BLaER1 (cell line): ENCODE results near the gene GRIK5.
"Not testable (repeated sequence)": the region's sequence is repeated elsewhere in the genome, so short reads cannot be mapped to it uniquely, and the experiment has no call there.

ENCODE experiments used
- H3K27ac ChIP-seq: shearing (Covaris generic); formaldehyde crosslinking; 2 replicates; pipeline ENCODE4 v1.8.1; 2022
- H3K27me3 ChIP-seq: shearing (Covaris generic); formaldehyde crosslinking; 2 replicates; pipeline ENCODE4 v1.8.1; 2022
- H3K36me3 ChIP-seq: shearing (Covaris generic); formaldehyde crosslinking; 2 replicates; pipeline ENCODE4 v1.8.1; 2022
- H3K4me1 ChIP-seq: shearing (Covaris generic); formaldehyde crosslinking; 2 replicates; pipeline ENCODE4 v1.8.1; 2022
- H3K4me2 ChIP-seq: shearing (Covaris generic); formaldehyde crosslinking; 2 replicates; pipeline ENCODE4 v1.8.1; 2022
- H3K4me3 ChIP-seq: shearing (Covaris generic); formaldehyde crosslinking; 2 replicates; pipeline ENCODE4 v1.8.1; 2022
- H3K9ac ChIP-seq: shearing (Covaris generic); formaldehyde crosslinking; 2 replicates; pipeline ENCODE4 v1.8.1; 2022
- H3K9me3 ChIP-seq: shearing (Covaris generic); formaldehyde crosslinking; 2 replicates; pipeline ENCODE4 v1.8.1; 2022
- H4K20me1 ChIP-seq: shearing (Covaris generic); formaldehyde crosslinking; 2 replicates; pipeline ENCODE4 v1.8.1; 2022
- Cebpa-rat ChIP-seq: shearing (Covaris generic); IDR thresholded peaks from 2 replicates; pipeline ENCODE4 v1.8.1; 2022

The GRIK5 gene

DNA sequence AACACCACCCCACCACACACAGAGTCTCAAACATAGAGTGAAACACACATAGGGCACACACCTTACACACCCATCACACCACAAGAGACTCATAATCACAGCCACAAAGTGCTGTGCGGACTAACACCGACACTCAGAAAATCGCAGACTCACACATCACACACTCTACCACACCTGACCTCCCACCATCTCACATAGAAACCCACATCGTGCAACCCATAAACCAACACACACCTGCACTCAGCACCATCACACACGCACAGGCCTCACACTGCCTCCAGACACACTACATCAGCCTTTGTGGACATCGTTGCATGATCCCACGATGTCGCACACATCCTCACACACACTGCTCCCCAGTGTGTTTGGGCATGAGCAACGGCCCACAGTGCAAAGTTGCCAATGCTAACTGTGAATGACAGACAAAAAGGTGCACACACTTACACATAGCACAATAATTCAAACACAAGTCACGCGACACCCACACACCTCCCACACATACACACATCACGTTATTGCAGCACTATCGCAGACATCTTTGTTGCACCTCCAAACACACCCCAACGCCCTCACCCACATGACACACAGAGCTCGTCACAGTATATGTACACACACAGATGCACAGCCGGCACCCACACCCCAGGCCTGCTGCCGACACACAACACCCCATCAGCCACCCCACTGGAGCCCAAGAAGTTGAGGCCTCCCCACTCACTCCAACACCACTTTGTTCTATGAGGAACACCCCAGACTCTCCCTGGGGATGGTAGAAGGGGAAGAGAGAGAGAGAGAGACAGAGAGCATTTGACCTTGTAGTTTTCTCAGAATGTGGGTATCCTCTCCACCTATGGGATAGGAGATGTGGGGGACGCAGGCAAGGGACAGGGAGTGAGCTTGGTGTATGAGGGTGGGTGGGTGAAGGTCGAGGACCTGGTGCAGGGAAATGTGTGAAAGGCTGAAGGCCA is 74.7 kb downstream of the GRIK5 start:
- Histone ChIP-seq H3K27ac (peak overlapping the region; percentile 10; the same call in 1 of the 2 replicates), H3K36me3 (peaks cover under 1% of the 10 kb centered on the region), H3K27me3 (peaks cover 6% of the 10 kb centered on the region), H3K9ac (no peak overlapping the region), H3K4me2 (peak overlapping the region; percentile 100), H3K4me1 (peaks cover 56% of the 10 kb centered on the region), H3K9me3 (no peaks in the 10 kb centered on the region), H4K20me1 (peaks cover 21% of the 10 kb centered on the region), H3K4me3 (peak overlapping the region; percentile 77; the same call in 1 of the 2 replicates)
- no peak for TF ChIP-seq Cebpa-rat

DNA sequence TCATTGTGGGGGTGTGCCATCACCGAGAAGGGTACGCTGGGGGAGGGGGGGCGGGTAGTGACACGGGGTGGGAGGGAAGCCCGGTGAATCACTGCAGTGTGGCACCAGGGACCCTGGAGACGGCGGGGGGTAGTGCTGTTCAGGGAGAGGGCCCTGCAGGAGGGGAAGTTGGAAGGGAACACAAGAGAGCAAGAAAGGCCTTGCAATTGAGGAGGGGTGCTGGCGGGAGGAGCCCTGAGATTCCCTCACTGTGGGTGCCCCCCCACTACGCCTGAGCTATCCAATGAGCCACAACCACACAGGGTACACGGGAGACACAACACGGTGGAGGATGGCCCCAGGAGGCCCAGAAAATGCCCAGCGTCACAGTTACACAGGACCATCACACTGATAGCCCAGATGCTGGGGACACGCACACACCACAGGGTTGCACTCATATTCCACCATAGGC is 75.5 kb downstream of the GRIK5 start:
- Histone ChIP-seq H3K4me1 (peaks cover 49% of the 10 kb centered on the region), H3K4me3 (peak overlapping the region; percentile 77), H3K27ac (peak overlapping the region; percentile 10; the same call in 1 of the 2 replicates), H3K36me3 (peaks cover 6% of the 10 kb centered on the region), H3K9me3 (no peaks in the 10 kb centered on the region), H3K9ac (no peak overlapping the region), H3K27me3 (peaks cover under 1% of the 10 kb centered on the region), H4K20me1 (peaks cover 27% of the 10 kb centered on the region), H3K4me2 (peak overlapping the region; percentile 100)
- no peak for TF ChIP-seq Cebpa-rat

DNA sequence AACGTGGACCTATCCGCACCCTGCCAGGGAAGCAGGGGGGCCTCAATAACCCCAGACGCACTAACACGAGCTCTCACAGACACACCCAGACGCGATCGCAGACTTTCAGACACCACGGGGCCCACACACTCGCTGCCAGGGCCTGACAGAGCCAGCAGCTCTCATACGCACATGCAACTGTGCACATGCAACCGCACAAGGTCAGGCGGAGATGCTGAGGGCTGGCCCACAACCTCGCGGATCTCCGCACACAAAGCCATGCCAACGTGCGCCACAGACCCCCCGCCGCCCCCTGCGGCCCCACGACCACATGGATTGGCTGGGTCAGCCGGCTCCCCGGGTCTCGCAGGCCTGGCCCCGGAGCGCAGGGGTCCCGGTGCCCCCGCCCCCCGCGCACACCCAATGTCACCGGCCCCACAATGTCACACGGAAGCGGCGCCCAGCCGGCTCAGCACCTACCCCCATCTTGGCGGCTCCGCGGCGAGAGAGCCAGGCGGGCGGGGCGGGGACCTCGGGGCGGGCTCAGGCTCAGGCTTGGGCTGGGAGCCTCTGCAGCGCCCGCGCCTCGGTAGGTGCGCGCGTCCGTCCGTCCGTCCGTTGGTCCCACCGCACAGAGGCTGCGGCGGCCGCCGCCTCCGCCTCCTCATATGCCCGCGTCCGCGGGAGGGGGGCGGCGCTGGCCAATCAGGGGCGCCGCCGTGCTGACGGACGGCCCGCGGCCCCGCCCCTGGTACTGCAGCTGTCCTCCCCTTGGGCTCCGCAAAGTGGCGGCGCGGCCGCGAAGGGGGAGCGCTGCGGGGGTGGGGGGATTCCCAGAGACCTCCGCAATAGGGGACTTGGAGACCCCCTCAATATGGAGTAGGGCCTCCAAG is 76.2 kb downstream of the GRIK5 start, which contains the start of gene ATP1A3:
TSS of gene ATP1A3 (minus strand) at position 619 of the 872 bp plus-strand sequence. CDS start at position 465, 154 bp downstream.
- Histone ChIP-seq H3K4me1 (peaks cover 43% of the 10 kb centered on the region), H3K4me2 (peak within 1 kb of the TSS; percentile 100), H3K27me3 (no peaks in the 10 kb centered on the region), H3K36me3 (peaks cover 13% of the 10 kb centered on the region), H3K27ac (peak within 1 kb of the TSS; percentile 76), H3K9me3 (no peaks in the 10 kb centered on the region), H4K20me1 (peaks cover 34% of the 10 kb centered on the region), H3K9ac (peak within 1 kb of the TSS; percentile 78), H3K4me3 (peak within 1 kb of the TSS; percentile 77)
- TF ChIP-seq Cebpa-rat: no peak

DNA sequence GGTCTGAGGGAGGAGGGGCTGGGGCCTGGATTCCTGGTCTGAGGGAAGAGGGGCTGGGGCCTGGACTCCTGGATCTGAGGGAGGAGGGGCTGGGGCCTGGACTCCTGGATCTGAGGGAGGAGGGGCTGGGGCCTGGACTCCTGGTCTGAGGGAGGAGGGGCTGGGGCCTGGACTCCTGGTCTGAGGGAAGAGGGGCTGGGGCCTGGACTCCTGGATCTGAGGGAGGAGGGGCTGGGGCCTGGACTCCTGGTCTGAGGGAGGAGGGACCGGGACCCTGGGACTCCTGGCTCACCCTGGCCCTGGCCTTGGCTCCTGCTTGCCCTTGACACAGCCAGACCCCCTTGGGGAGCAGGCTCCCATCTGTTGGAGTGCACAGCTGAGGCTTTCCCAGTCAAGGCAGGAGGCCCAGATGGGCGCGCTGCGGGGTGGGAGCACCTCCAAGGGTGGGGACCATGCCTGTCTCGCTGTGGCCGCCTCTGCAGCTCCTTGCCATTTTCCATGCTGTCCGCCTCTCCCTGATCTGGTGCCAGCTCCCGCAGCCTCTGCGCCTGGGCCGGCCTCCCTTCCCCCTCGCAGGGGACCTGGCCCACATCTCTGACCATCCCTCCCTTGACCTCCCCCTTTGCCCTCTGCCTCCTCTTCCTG is 78.0 kb downstream of the GRIK5 start:
- Histone ChIP-seq H3K4me2 (peak overlapping the region; percentile 100), H3K4me1 (peaks cover 36% of the 10 kb centered on the region), H3K36me3 (peaks cover 31% of the 10 kb centered on the region), H4K20me1 (peaks cover 52% of the 10 kb centered on the region), H3K27ac (peak overlapping the region; percentile 38)
- not testable (repeated sequence) for H3K9me3 ChIP-seq, H3K27me3 ChIP-seq, H3K4me3 ChIP-seq, H3K9ac ChIP-seq

DNA sequence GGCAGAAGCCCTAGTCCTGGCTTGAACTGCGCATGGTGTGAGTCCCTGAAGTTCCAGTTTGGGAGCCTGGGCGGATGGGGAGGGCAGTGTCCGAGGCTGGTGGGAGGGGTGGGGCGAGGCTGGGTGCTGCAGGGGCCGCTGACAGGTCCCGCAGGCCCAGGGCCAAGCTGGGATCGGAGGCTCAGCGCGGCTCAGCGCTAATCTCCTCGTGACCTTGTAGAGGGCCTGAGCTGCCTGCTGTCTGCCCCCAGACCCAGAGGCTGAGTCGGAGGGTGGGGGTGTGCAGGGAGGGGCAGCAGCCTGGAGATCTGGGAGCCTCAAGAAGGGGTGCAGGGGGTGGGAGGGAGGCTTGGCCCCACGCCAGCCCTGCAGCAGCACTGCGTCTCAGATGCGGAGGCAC is 79.0 kb downstream of the GRIK5 start:
- Histone ChIP-seq H3K4me2 (no peak overlapping the region), H3K27ac (no peak overlapping the region), H3K4me1 (peaks cover 25% of the 10 kb centered on the region), H3K4me3 (no peak overlapping the region), H4K20me1 (peaks cover 55% of the 10 kb centered on the region), H3K9me3 (no peaks in the 10 kb centered on the region), H3K27me3 (no peaks in the 10 kb centered on the region), H3K36me3 (peaks cover 41% of the 10 kb centered on the region), H3K9ac (no peak overlapping the region)
- no peak for TF ChIP-seq Cebpa-rat

DNA sequence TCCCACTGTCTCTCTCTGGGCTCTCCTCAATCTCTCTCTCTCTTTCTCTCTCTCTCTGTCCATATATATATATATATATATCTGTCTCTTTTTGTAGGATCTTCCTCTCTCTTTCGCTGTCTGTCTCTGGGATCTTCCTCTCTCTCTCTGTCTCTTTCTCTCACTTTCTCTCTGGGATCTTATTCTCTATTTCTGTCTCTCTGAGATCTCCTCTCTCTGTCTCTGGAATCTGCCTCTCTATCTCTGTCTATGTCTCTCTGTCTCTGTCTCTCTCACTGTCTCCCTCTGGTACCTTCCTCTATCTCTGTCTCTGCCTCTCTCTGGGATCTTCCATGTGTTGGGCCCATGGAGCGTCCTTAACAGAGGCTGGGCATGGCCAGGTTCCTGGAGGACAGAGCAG is 79.4 kb downstream of the GRIK5 start:
- peaks cover 45% of the 10 kb centered on the region for H3K36me3 ChIP-seq
- H4K20me1 ChIP-seq: peaks cover 55% of the 10 kb centered on the region
- no peaks in the 10 kb centered on the region for H3K27me3 ChIP-seq
- H3K4me3 ChIP-seq: no peak overlapping the region
- no peak for TF ChIP-seq Cebpa-rat
- no peak overlapping the region for H3K27ac ChIP-seq
- H3K9me3 ChIP-seq: no peaks in the 10 kb centered on the region
- H3K4me1 ChIP-seq: peaks cover 21% of the 10 kb centered on the region
- H3K9ac ChIP-seq: no peak overlapping the region
- no peak overlapping the region for H3K4me2 ChIP-seq

DNA sequence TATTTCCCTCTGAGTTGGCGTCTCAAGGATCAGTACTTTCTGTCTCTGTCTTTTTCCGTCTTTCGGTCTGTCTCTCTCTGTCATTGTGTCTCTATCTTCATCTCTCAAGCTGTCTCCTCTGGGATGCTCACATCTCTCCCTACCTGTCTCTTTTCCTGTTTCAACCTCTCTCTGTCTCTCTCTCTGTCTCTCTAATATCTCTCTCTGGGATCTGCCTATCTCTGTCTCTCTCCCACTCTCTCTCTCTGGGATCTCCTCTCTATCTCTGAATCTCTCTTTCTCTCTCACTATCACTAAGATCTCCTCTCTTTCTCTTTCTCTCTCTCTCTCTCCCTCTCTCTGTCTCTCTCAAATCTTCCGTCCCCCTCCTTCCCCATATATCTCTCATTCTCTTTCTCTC is 80.0 kb downstream of the GRIK5 start:
- Histone ChIP-seq H3K36me3 (peaks cover 51% of the 10 kb centered on the region), H3K9me3 (no peaks in the 10 kb centered on the region), H3K4me1 (peaks cover 15% of the 10 kb centered on the region), H4K20me1 (peaks cover 60% of the 10 kb centered on the region), H3K4me3 (no peak overlapping the region), H3K27me3 (no peaks in the 10 kb centered on the region), H3K4me2 (no peak overlapping the region), H3K27ac (no peak overlapping the region), H3K9ac (peak overlapping the region; percentile 32; the same call in 1 of the 2 replicates)
- TF ChIP-seq Cebpa-rat: no peak

DNA sequence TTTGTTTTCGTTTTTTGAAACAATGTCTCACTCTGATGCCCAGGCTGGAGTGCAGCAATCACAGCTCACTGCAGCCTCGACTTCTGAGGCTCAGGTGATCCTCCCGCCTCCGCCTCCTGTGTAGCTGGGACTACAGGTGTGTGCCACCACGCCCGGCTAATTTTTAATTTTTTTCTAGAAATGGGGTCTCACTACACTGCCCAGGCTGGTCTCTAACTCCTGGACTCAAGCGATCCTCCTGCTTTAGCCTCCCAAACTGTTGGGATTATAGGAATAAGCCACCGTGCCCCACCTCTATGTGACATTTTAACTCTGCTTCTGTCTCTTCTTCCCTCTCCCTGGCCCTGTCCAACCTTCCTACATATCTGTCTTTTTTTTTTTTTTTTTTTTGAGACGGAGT is 81.1 kb downstream of the GRIK5 start:
- Histone ChIP-seq H3K4me2 (no peak overlapping the region), H3K9me3 (no peaks in the 10 kb centered on the region), H3K27me3 (no peaks in the 10 kb centered on the region), H3K27ac (no peak overlapping the region), H4K20me1 (peaks cover 62% of the 10 kb centered on the region), H3K36me3 (peaks cover 61% of the 10 kb centered on the region), H3K4me3 (no peak overlapping the region), H3K9ac (no peak overlapping the region), H3K4me1 (peaks cover 9% of the 10 kb centered on the region)
- no peak for TF ChIP-seq Cebpa-rat

DNA sequence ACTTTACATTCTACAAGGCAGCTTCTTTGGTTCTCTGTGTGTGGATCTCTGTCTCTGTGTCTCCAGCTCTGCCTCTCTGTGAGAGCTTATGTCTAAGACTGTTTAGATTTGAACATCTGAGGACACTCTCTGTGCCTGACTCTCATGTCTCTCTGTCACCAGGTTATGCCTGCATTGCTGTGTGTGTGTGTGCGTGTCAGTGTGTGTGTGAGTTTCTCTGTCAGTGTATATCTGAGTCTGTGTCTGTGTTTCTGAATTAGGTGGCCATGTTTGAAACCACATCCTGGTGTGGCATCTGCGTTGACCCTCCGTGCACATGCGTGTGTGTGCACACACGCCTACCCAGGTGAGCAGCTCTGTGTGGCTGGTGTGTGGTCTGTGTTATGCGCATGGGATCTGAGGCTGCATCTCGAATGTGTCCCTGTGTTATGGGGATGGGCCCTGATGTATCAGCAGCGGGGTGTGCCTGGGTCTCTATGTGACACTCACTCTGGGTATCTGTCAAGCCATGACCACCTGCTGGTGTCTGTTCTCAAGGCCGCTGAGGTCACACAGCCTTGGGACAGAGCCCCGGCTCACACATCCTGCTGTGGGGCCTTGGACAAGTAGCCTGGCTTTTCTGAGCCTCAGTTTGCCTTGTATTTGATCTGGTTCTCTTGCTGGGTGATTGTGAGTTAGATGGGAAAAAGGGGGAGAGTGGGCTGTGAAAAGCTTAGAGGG is 82.7 kb downstream of the GRIK5 start:
- Histone ChIP-seq H3K9ac (no peak overlapping the region), H3K4me2 (no peak overlapping the region), H3K4me3 (no peak overlapping the region), H3K9me3 (no peaks in the 10 kb centered on the region), H3K4me1 (peaks cover 5% of the 10 kb centered on the region), H3K27ac (no peak overlapping the region), H4K20me1 (peaks cover 58% of the 10 kb centered on the region), H3K27me3 (no peaks in the 10 kb centered on the region), H3K36me3 (peaks cover 75% of the 10 kb centered on the region)
- no peak for TF ChIP-seq Cebpa-rat
